K562 (cell line): Measurements from ENCODE around the gene COL7A1. TPM values are rescaled to one million over a fixed set of nuclear protein-coding genes. Genes with fewer than 3 reads are reported as not detected.

Source experiments
- CEBPZ ChIP-seq: fragments of 150-350 bp; IDR thresholded peaks from 2 replicates; pipeline ENCODE4 v1.6.1; 2014; ENCODE audit warnings: low read depth, mild to moderate bottlenecking, low read length, borderline replicate concordance
- ETS1 ChIP-seq: conservative IDR thresholded peaks from 2 replicates; pipeline ENCODE4 v1.6.1; 2011; ENCODE audit warnings: low read depth, mild to moderate bottlenecking, low read length; ENCODE audit not compliant: control insufficient read depth
- FOXO4 ChIP-seq: fragments of 450-650 bp; formaldehyde crosslinking; IDR thresholded peaks from 2 replicates; pipeline ENCODE4 v1.4.0; 2020; ENCODE audit warnings: mild to moderate bottlenecking, moderate library complexity
- FOXP4 ChIP-seq: sonication (generic); formaldehyde crosslinking; IDR thresholded peaks from 2 replicates; pipeline ENCODE4 v1.8.0; 2022; ENCODE audit warnings: mild to moderate bottlenecking, missing genetic modification reagents, borderline replicate concordance
- HES1 ChIP-seq: fragments of 450-650 bp; IDR thresholded peaks from 2 replicates; pipeline ENCODE4 v1.6.1; 2016; ENCODE audit warnings: low read depth, mild to moderate bottlenecking, moderate library complexity
- HINFP ChIP-seq: fragments of 450-650 bp; conservative IDR thresholded peaks from 2 replicates; pipeline ENCODE4 v1.6.1; 2016; ENCODE audit warnings: missing genetic modification characterization, low read depth, mild to moderate bottlenecking, control low read depth, missing compliant biosample characterization
- IRF2 ChIP-seq: sonication (generic); formaldehyde crosslinking; IDR thresholded peaks from 2 replicates; pipeline ENCODE4 v1.8.1; 2022; ENCODE audit warnings: mild to moderate bottlenecking, missing genetic modification reagents
- IRF9 ChIP-seq: fragments of 450-650 bp; IDR thresholded peaks from 2 replicates; pipeline ENCODE4 v1.6.1; 2016; ENCODE audit warnings: missing biosample characterization, missing genetic modification characterization
- MAFK ChIP-seq: IDR thresholded peaks from 2 replicates; pipeline ENCODE4 v1.6.1; 2011; ENCODE audit warnings: low read length, improper control_type of control experiment
- MEF2A ChIP-seq: IDR thresholded peaks from 2 replicates; pipeline ENCODE4 v1.6.1; 2011; ENCODE audit warnings: low read depth, mild to moderate bottlenecking, low read length, moderate library complexity; ENCODE audit not compliant: control insufficient read depth
- NCOA1 ChIP-seq: fragments of 450-650 bp; IDR thresholded peaks from 2 replicates; pipeline ENCODE4 v1.6.1; 2016; ENCODE audit warnings: low read depth
- NELFE ChIP-seq: IDR thresholded peaks from 2 replicates; pipeline ENCODE4 v1.6.1; 2011; ENCODE audit warnings: mild to moderate bottlenecking; ENCODE audit not compliant: insufficient read depth, insufficient read length
- ZNF143 ChIP-seq: sonication (generic); formaldehyde crosslinking; IDR thresholded peaks from 2 replicates; pipeline ENCODE4 v1.9.0; 2022; ENCODE audit warnings: mild to moderate bottlenecking, missing genetic modification reagents
- ZNF217 ChIP-seq: sonication (generic); formaldehyde crosslinking; IDR thresholded peaks from 2 replicates; pipeline ENCODE4 v1.8.0; 2022; ENCODE audit warnings: mild to moderate bottlenecking, missing genetic modification reagents
- polyA plus RNA-seq, 8 experiments: library from polyadenylated mRNA; depleted of rRNA in 4 of 8; stranded (reverse) in 5 of 8; unstranded in 3 of 8; fragments of >200 nt; fragmentation: Nextera tagmentation in 2 of 8; fragmentation: Illumina TruSeq in 1 of 8; extraction: Ambion mirVana in 2 of 8; extraction: Trizol in 1 of 8; gene quantifications; 2 replicates each; pipeline versions ENCODE4 v1.2.1 to v1.2.3, GENCODE V29; 2011 to 2014; ENCODE audit warnings: inconsistent platforms in 1 of 8, missing spikeins in 1 of 8
- total RNA-seq, 7 experiments: library from RNA; depleted of rRNA in 6 of 7; stranded (reverse); fragments of >200 nt in 6 of 7; fragmentation: Illumina TruSeq in 2 of 7; extraction: Trizol in 2 of 7; gene quantifications; 2 replicates each; pipeline versions ENCODE4 v1.2.1 to v1.2.3, GENCODE V29; 2011 to 2021; ENCODE audit warnings: low replicate concordance in 1 of 7

The COL7A1 gene
- total and polyA plus RNA-seq, 9 of the 15 experiments (the other 6 are each of a cell fraction or from before 2014, with no cell fraction given) = 0.09 to 0.66 (median 0.35) TPM; not detected in 3

GRCh38 chr3:48635222-48636021 is 40.3 kb upstream of the COL7A1 start, which contains the start of gene SLC26A6 (continued):
- peak; percentile 52; the same call in 1 of the 2 replicates for TF ChIP-seq FOXP4 (CRISPR knock-in tag)
- TF ChIP-seq NELFE = no peak
- TF ChIP-seq HINFP (tag) = no peak
- no peak for TF ChIP-seq FOXO4 (CRISPR knock-in tag)
- no peak for TF ChIP-seq CEBPZ
- TF ChIP-seq MEF2A = no peak
- TF ChIP-seq ZNF217 (CRISPR knock-in tag) = no peak
- TF ChIP-seq NCOA1 = no peak
- no peak for TF ChIP-seq ZNF143 (CRISPR knock-in tag)
- no peak for TF ChIP-seq ETS1
- TF ChIP-seq IRF2 (CRISPR knock-in tag) = no peak
- TF ChIP-seq IRF9 (tag) = no peak
- TF ChIP-seq MAFK = no peak
- no peak for TF ChIP-seq HES1
